UCSD-AML1 (cell line): ENCODE measurements around the gene GFRA1.

Experiments
- DNase-seq: peaks from one replicate; lab custom pipeline; 2025; ENCODE audit not compliant: unreplicated experiment; lab: John Stamatoyannopoulos, UW

The GFRA1 gene

DNA sequence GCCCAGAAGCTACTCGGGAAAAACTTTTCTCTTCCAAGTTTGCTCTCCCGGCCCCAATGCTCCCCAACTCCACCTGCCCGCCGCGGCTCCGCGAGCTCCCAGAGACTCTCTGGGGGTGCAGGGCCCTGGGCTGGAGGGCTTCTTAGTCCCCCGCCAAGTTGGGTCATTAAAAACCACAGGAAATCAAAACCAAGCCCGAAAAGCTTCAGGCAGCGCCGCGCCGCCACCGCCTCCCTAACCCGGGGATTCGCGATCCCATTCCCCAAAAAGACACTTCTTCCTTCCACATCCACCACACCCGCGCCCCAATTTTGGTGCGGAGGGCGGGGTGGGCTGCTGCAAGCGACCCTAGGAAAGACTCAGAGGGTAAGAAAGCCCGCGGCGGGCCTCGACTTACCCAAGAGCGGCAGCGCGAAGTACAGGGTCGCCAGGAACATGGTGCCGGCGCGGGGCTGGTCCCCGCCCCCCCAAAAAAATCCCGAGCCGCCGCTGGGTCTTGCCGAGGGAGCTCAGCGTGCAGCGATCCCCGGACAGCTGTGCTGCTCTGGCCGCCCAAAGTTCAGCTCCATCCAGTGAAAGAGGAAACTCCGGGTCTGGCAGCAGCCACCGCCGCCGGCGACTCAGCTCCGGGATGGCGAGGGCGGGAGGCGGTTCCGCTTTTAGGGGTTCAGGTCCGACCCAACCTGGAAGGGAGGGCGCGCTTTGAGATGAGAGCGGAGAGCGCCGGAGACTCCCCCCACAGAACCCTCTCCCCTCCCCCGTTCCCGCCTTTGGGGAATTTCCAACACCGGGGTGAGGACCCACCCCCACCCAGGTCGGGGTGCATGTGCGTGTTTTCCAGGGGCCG is 1.2 kb downstream of the GFRA1 start:
- DNase-seq: peak; percentile 38

DNA sequence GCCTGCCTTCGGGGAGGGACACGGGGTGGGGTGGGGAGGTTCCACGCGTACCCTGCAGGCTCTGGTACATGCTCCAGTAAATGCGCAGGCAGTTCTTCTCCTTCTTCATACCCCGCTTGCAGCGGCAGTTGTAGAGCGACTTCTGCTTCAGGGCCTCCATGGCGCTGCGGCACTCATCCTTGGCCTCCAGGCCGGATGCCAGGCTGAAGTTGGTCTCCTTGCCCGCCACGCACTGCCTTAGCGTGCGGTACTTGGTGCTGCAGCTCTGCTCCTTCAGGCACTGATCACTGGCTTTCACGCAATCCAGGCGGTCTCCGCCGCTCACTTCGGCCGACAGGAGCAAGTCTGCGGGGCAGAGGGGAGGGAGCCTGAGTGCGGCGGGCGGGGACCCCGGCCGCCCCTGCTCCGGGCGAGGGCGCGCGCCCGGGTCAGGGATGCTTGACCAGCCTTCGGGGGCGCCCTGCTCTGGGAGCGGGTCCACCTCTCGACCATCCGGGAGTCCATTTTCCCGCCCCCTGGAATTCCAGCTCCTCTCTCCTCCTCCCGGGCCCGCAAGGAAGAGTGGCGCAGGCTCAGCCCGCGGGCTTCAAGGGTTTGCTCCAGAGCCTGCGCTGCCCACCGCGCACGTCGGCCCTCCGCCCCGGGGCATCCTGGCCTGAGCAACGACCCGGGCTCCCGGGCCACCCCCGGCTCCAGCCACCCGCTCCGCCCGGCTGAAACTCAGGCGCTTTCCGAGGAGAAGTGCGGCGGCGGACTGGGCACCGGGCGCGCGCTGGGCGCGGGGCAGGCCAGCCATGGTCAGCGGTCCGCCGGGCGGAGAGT is 2.0 kb downstream of the GFRA1 start:
- no peak for DNase-seq

DNA sequence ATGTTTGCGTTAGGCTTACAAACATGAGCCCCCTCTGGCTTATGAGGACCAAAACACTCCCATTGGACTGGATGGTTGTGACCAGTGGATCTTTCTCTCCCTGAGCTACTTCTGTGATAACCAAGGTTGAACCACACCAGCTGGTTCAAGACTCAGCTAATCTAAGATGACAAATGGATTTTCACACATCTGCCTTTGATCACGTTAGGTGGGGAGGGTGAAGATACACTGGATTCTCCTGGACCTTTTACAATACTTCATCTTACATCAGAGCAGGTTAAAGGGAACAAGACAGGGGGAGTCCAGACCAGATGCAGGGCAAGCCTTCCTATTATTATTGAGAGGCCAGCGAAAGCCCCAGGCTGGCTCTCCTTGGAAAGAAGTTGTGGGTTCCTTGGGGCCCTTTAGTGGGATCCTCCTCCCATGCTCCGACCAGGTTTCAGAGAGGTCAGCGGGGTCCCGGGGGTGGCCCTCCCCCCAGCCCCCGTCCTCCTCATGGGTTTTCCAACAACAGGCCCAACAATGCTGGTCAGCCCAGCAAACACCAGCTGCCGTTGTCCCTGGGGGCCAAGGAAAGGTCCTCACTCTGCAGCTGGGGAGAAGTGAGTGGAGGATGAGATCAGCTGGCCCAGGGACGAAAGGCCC is 2.8 kb downstream of the GFRA1 start:
- no peak for DNase-seq

DNA sequence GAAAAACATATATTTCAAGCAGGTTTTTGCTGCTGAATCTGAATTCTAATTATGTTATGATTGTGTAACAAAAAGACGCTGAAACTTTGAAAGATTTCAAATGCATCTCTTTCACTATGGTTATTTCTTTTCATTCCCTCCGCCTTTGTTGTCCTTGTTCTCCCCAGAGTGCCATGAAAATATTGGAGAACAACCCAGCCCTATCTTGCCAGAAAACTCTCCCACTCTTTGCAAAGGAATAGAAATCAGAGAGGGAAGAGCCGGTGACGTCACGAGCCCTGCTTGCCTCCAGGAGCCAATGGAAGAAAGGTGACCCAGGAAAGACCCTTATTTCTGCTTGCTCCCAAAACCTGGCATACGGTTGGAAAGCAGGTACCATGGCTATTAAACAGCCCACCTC is 3.4 kb downstream of the GFRA1 start:
- no peak for DNase-seq

DNA sequence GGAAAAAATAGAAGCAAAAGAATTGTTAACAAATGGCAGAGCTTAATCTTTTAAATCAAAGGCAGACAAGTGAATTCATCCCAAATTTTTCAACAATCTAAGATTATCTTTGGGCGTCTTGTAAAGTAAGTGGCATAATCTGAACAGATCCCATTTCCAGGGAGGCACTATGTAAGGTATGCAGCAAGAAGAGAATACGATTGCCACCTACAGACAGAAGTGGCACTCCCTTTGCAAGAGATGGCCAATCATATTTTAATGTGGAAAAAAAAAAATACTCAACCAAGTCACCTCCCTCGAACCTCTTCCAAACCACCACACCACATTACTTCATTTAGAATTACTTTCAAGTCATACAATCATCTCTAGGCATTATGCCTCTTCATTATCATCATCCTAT is 4.0 kb downstream of the GFRA1 start:
- no peak for DNase-seq

DNA sequence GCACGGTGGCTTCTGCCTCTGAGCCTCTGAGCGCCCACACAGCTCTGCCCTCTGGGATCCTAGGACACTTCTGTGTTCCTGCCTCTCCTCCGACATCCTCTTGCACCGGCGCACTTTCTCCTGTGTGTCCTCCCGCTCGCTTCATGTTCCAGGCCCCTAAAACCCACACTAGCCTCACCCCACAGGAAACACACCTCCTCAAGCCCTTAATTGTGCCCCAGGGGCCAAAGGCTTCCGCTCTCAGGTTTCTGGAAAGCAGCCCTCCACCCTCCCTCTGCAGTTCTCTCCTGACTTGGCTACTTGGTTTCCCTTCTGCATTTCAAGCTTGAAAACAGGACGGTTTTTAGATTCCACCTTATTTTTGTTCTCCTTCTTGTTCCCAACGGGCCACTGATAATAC is 7.3 kb downstream of the GFRA1 start:
- DNase-seq: no peak

DNA sequence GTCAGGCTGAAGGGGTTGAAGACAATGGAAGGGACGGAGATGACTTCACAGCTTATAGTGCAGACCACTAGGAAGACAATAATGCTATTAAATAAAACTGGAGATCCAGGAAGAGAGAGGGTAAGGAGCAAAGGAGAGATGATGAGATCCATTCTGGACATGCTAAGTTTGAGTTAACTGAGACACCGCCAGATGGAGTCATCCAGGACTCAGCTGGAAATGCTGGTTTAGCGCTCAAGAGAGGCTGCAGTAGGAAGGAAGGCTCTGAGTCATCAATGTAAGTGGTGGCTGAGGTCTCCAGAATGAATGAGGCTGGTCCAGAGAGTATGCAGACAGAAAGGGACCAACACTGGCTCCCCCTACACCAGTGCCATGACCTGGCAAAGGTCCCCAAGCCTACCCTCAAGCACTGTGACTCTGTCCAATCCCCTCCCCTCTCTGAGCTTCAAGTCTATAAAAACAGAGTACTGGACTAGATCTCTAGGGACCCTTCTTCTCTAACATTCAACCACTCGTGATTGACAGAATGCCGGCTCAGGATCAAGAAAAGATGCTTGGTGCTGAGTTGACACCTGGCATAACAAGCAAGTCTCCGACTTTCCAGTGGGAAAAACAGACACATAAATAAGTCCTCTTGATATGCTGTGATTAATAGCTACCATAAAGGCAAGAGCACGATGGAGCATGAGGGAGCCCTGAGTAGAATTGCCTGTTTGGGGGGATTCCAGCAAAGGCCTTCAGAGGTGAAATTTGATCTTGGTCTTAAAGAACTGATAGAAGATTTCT is 8.9 kb downstream of the GFRA1 start:
- no peak for DNase-seq

DNA sequence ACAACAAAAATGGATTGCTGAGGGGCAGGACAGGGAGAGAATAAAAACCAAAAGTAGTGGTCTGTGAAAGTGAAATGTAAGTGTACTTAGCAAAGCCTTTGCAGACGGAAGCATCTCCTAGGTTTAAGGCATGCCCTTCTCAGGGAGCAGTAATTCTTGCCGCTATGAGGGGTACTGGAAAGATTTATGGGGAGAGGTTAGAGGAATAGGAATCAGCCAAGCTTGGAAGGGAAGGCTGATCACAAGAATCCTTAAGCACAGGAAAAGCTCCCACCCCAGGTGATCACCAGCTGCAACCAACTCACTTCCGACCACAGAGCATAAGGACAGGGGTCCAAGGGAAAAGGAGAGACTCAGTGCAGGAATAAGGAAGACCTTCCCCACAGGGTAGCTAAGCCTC is 10.3 kb downstream of the GFRA1 start:
- DNase-seq: no peak

DNA sequence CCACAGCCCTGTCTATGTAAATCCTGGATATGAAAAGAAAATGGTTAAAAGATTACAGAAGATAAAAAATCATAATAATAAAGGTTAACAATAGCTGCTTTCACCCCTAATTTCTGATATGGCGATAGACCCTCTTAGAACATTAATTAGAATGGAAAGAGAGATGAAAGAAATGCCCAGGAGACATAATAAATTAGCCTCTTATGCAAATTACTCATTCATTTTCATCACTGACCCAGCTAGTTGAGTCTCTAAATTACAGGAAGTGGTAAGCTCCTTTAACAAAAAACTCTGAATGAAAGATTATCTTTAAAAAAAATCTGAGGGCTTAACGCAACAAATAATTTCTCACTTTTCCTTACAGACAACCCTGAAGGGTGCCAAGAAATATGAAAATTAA is 12.4 kb downstream of the GFRA1 start:
- DNase-seq: no peak

DNA sequence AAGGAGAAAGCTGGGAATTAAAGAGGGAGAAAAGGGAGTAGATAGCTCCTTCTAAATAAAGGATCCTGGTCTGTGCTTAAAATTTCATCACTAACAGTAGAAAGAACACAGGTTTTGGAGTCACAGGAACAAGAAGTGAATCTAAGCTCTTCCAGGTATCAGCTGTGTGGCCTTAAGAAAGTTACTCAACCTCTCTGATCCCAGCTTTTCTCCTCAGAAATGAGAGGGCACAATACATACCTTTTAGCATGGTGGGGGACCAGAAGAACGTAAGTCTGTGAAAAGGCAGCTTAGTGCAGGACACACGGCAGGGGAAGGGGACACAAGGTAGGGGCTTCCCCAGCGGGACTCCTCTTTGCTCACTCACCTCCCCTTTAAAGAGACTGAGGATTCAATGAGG is 13.4 kb downstream of the GFRA1 start:
- no peak for DNase-seq

DNA sequence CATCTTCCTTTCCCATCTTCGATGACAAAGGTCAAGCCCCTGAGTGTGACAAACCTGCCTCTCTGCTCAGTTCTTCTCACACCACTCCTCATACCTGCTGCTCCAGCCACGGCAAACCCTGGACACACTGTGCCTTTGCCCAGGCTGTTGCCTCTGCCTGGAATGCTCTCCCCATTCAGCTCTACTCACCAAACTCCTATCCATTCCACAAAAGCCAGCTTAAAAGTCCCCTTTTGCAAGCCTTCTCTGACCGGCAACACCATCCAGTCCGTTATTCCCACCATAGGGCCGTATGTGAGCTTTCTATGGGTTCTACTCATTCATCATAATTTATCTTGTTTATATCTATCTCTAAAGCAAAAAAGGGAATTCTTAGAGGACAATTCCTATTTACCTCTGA is 15.2 kb downstream of the GFRA1 start:
- DNase-seq: no peak

DNA sequence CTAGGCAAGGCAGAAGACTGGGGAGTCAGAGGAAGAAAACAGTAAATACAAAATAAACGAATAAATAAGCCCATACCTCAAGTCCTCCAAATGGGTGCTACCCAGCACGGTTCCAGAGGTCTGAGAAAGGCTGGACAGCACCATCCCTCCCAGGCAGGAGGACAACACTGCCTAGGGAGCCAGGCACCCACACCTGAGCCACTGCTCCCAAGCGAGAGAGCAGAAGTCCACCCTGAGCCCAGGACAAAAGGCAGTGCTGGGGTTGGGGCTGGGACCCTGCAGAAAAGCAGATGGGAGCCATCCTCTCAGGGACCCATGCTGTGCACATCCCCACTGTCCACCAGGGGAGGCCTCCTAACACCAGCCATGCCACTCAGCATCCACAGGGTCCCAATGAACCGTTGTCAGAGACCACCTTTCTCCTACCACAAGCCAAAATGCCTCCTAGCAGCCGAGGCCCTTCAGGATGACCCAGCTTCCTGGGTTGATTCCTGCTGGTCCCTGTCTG is 16.2 kb downstream of the GFRA1 start:
- no peak for DNase-seq

DNA sequence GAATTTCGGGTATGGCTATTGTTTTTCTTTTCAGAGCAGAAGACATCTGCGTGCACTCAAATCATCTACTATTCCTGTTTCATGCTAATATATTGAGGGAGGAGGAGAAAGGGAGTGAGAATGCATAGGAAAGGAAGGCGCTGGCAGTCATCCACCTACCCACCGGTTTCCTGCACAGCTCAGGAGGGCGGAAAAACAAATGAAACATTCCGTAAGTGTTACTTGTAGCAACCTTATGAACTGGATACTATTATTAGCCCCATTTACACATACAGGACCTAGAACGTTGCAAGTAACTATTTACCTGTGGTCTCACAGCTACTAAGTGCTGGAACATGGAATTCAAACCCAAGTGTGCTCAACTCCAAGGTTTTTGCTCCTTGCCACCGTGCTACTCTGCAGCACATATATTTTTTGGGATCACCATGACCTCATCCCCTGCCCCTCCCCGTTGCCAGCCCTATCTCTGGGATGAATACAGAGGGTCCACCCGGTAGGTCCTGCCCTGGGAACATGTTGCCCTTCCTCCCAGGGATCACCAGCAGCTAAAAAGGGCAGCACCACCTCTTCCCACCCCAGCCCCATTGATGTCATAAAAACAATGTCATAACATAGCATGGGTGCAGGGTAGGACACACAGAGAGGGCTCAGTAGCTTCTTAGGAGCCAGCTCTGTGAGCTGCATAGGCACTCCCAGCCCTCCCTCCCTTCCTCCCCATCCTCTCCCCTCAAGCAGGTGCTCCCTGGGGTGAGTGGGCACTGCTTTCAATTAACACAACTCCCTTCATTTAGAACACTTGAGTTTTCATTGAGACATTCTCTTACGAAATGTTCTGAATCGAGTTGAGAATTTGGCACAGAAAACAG is 16.9 kb downstream of the GFRA1 start:
- no peak for DNase-seq

DNA sequence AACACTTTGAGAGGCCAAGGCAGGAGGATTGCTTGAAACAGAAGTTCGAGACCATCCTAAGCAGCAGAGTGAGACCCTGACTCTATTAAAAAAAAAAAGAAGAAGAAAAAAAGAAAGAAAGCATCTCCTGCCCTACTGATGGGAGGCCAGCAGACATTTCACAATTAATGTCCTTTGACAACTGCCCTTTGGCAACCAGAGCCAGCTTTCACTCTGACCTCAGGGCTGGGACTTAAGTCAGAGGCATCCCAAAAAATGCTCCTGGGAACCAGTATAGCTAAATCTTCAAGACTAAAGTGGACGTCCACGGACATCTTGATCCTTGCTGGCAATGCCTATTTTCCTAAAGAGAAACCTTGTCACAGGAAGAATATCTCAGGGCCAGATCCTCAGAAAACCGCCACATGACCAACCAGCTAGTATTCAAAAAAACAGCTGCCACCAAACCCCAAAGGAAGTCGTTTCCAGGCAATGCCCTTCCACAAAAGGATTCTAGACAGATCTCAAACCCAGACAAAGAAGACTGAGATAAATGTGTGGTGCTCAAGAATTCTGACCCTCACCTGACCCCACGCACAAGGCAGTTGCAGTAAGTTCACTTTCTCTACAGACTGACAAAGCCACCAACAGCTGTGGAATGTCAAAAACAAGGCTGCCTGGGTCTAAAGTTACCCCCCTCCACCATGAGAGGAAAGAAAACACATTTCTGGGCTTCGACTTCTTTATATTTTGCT is 18.4 kb downstream of the GFRA1 start:
- no peak for DNase-seq

DNA sequence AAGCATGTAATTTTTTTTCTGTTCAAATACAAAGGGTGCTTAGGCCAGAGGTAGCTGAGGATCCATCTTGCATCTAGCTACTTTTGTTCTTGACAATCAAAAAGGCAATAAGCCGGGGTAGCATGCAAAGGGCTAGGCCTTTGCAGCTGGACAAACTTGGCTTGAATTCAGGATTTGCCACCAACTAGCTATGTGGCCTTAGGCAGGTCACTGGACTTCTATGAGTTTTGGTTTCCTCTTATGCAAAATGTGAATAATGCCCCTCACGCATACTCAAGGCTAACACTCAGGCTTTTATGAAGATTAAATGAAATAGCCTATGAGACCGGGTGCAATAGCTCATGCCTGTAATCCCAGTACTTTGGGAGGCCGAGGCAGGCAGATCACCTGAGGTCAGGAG is 19.3 kb downstream of the GFRA1 start:
- DNase-seq: no peak

DNA sequence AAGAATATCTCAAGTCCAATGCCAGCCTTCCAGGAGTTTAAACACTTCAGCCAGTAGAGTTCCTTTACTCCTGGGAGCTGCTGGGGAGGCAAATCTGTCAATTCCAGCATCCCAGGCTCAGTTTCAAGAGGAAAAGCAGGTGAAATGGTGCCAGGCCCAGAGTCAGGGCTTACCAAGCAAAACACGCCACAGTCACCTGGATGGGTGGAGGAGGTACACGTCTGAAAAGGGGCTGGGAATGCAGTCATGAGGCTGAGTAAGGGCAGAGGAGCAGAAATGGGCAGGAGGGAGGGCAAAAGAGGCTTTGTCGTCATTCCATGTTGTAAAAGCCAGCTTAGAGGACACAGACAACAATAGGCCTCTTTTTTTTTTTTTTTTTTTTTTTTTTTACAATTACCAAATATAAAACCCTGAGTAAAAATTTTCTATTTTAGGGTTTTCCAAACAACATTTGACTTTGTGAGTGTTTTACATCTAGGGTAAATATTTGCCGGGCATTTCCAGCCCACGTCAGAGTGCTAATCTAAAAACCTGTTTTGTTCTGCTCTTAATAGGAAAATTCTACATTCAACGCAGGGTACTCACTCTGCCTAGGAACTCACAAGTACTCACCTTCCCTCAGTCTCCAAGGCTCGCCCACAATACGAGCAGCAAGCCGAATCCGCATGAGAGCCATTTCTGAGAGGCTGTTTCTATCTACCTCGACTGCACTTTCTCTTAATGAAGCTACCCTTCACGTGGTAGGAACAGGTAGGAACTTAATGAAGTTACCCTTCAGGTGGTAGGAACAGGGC is 21.2 kb downstream of the GFRA1 start:
- no peak for DNase-seq

DNA sequence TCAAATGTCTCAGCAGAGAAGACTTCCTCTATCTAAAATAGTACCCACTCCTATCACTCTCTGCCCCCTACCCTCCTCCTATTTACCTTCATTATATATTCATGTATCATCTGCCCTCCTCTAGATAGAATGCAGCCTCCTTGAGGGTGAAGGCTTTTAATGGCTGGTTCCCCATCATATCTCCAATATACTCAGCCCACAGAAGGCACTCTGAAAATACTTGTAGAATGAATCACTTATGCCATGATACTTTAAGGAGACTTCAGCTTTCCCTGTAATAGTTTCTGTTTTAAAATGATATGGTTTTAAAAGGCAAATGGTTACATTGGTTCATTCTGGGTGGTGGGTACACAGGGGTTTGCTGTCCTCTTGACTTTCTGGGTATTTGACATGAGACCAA is 25.3 kb downstream of the GFRA1 start:
- no peak for DNase-seq

DNA sequence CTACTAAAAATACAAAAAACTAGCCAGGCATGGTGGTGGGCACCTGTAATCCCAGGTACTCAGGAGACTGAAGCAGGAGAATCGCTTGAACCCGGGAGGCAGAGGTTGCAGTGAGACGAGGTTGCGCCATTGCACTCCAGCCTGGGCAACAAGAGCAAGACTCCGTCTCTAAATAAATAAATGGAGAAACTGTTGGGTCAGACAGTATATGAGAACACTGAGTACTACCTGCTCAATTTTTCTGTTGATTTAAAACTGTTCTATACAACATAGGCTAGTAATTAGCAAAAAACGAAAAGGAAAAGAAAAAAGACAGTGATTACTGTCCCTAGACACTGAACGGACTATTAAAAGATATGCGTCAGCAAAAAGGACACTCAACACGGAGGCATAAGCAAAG is 26.7 kb downstream of the GFRA1 start:
- no peak for DNase-seq

DNA sequence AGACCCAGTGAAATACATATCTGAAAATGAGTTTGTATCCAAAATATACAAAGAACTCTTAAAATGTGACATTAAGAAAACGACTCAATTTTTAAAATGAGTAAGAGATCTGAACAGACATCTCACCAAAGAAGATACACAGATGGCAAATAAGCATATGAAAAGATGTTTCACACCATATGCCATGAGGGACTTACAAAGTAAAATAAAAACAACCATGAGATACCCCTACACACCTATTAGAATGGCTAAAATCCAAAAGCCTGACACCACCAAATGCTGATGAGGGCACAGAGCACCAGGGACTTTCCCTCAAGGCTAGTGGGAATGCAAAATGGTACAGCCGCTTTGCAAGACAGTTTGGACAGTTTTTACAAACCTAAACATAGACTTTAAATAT is 27.9 kb downstream of the GFRA1 start:
- no peak for DNase-seq
